Testis (tissue), 3 donors: ENCODE measurements around the gene COL5A2. TPM values are rescaled to one million over a fixed set of nuclear protein-coding genes. Genes with fewer than 3 reads are reported as not detected.

ENCODE experiments used
- DNase-seq: peaks from one replicate; pipeline ENCODE4 v3.0.0-alpha.2; 2019
- H3K27ac ChIP-seq, 2 donors: fragments of 200-600 bp; sonication (generic); one replicate each; pipeline ENCODE4 v1.5.1; 2019
- H3K27me3 ChIP-seq: fragments of 200-600 bp; sonication (generic); one replicate; pipeline ENCODE4 v1.5.1; 2019
- H3K36me3 ChIP-seq: fragments of 200-600 bp; sonication (generic); one replicate; pipeline ENCODE4 v1.5.1; 2017; ENCODE audit warnings: low read depth; ENCODE audit errors: missing control alignments
- H3K4me1 ChIP-seq: fragments of 200-600 bp; sonication (generic); one replicate; pipeline ENCODE4 v1.5.1; 2019
- H3K4me3 ChIP-seq, 2 donors: fragments of 200-600 bp; sonication (generic); one replicate each; pipeline ENCODE4 v1.5.1; 2017 to 2019
- H3K9me3 ChIP-seq: fragments of 200-600 bp; sonication (generic); one replicate; pipeline ENCODE4 v1.5.1; 2017
- CTCF ChIP-seq, 3 experiments: fragments of 450-650 bp in 2 of 3; fragments of 200-600 bp in 1 of 3; sonication (generic) in 1 of 3; IDR thresholded peaks; one replicate each; pipeline ENCODE4 v1.5.1; 2016 to 2019; ENCODE audit warnings: antibody characterized with exemption in 3 of 3, mild to moderate bottlenecking in 2 of 3, moderate library complexity in 1 of 3
- POLR2A ChIP-seq: fragments of 450-650 bp; IDR thresholded peaks from one replicate; pipeline ENCODE4 v1.6.1; 2017; ENCODE audit warnings: antibody characterized with exemption, mild to moderate bottlenecking, moderate library complexity
- WGBS, 2 donors: methylation state at CpG; one replicate each; pipeline ENCODE4 v1.1.5; 2018; 5-methylcytosine and 5-hydroxymethylcytosine counted together
- intact Hi-C: fragments of 100-400 bp; cut with DNase I; formaldehyde crosslinking; loops from one replicate; pipeline ENCODE4 v1.15.1; 2023; ENCODE audit warnings: low total_unique reads
- polyA plus RNA-seq: library from polyadenylated mRNA; stranded (reverse); fragments of 350-450 nt; fragmentation: Illumina TruSeq; extraction: RNeasy Lipid Tissue Mini Kit (QIAGEN cat#74804); gene quantifications from one replicate; pipeline ENCODE4 v1.2.3, GENCODE V29; 2014; ENCODE audit warnings: low read depth, low replicate concordance; ENCODE audit not compliant: insufficient read depth
- total RNA-seq, 2 donors: library from RNA; depleted of rRNA; stranded (reverse); fragments of >200 nt; gene quantifications; one replicate each; pipeline ENCODE4 v1.2.3, GENCODE V29; 2016

The COL5A2 gene
- total and polyA plus RNA-seq, 3 donors from 2014 or later = 12.9 to 24.7 (median 15.7) TPM

- no peaks in the 10 kb centered on the region for H3K36me3 ChIP-seq
- no peaks in the 10 kb centered on the region for H3K27me3 ChIP-seq
- WGBS, 2 donors = 77 to 91% methylated on average over 3 of the region's 3 CpGs
- H3K9me3 ChIP-seq = no peaks in the 10 kb centered on the region
- intact Hi-C loops = no loop called here
- no peaks in the 10 kb centered on the region for H3K4me1 ChIP-seq
- H3K27ac ChIP-seq = no peak overlapping the region
- no peak for DNase-seq
- no peak for TF ChIP-seq CTCF (IDR thresholded peaks at IDR 0.05)
- TF ChIP-seq POLR2A = no peak
- H3K4me3 ChIP-seq = no peak overlapping the region
These were observed 105.1 kb downstream of the COL5A2 start for GRCh38 chr2:189074506-189074905.

DNA sequence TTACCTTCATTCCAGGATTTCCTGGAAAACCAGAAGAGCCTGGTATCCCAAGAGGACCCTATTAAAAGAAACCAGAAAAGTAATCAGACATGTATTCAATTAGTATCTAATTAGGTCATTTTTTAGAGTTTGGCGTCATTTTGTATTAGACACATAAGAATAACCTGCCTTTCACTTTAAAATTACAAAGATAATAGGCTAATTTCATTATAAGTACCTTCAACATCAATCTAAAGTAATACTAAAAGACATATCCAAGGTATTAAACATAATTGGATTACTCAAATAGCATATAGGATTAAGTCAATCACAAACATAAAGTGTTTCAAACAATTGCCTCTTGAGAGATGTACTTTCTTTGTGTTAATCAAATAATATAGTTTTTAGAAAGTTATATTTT lies 107.5 kb downstream of the COL5A2 start:
- no peaks in the 10 kb centered on the region for H3K9me3 ChIP-seq
- no peak for DNase-seq
- H3K4me1 ChIP-seq = no peaks in the 10 kb centered on the region
- TF ChIP-seq CTCF (IDR thresholded peaks at IDR 0.05) = no peak
- no peak for TF ChIP-seq POLR2A
- 93 to 95% methylated on average over 1 of the region's 1 CpG for WGBS, 2 donors
- H3K36me3 ChIP-seq = no peaks in the 10 kb centered on the region
- no peaks in the 10 kb centered on the region for H3K27me3 ChIP-seq
- no peak overlapping the region for H3K4me3 ChIP-seq
- H3K27ac ChIP-seq = no peak overlapping the region
- intact Hi-C loops = no loop called here

DNA sequence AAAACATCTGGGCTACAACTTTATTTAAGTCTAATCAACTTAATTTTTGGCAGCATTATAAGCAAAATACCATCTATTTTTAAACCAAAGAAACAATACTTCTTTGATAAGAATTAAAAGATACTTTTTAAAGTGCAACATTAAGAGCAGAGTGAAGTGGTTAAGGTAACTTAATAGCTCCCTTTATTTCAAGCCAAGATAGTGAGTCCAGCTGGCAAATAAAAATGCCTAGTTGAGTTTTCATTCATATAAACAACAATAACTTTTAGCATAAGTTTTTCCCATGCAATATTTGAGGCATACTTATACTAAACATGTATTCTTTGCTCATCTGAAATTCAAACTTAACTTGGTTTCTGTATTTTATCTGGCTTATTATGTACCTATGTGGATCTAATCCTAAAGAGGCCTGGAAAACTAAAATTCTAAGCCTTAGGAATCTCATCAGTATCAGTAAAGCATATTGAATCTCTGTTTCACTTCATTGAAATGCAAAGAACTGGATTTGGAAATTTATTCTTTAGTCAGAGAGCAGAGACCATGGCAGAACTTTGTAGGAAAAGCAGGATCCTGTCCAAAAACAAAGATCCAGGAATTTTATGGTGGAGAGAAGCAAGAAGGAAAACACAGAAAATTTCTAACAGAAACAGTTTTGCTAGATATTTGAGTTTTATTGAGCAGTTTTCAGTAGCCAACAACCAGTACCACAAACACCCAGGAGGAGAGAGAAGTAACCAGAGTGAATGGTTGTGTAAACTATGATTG lies 109.5 kb downstream of the COL5A2 start:
- no peak for TF ChIP-seq POLR2A
- no peak for TF ChIP-seq CTCF (IDR thresholded peaks at IDR 0.05)
- no peak overlapping the region for H3K4me3 ChIP-seq
- no peaks in the 10 kb centered on the region for H3K4me1 ChIP-seq
- no peaks in the 10 kb centered on the region for H3K36me3 ChIP-seq
- intact Hi-C loops = no loop called here
- no peak overlapping the region for H3K27ac ChIP-seq
- no peaks in the 10 kb centered on the region for H3K9me3 ChIP-seq
- no peaks in the 10 kb centered on the region for H3K27me3 ChIP-seq
- no peak for DNase-seq

DNA sequence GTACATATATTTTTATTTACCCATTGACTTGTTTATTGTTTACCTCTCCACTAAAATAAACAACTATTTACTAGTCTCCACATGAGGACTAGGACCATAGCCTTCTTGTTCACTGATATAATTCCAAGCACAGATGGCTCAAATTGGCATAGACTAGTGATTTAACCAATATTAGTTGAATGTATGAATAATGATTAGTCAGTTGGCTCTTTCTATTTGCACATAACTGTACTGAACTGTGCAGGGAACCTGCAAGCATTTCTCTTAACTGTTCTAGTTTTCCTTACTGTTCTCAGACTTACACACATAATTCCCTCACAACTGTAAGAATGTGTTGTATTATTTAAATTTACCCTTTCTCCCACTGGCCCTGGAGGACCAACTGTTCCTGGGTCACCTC lies 113.5 kb downstream of the COL5A2 start:
- intact Hi-C loops = no loop called here
- no peaks in the 10 kb centered on the region for H3K9me3 ChIP-seq
- no peaks in the 10 kb centered on the region for H3K4me1 ChIP-seq
- no peaks in the 10 kb centered on the region for H3K27me3 ChIP-seq
- DNase-seq = no peak
- no peak overlapping the region for H3K4me3 ChIP-seq
- no peaks in the 10 kb centered on the region for H3K36me3 ChIP-seq
- TF ChIP-seq POLR2A = no peak
- TF ChIP-seq CTCF (IDR thresholded peaks at IDR 0.05) = no peak
- H3K27ac ChIP-seq = no peak overlapping the region

GRCh38 chr2:189060096-189060642 lies 119.4 kb downstream of the COL5A2 start:
- H3K36me3 ChIP-seq = no peaks in the 10 kb centered on the region
- H3K4me3 ChIP-seq = no peak overlapping the region
- intact Hi-C loops = no loop called here
- H3K9me3 ChIP-seq = no peaks in the 10 kb centered on the region
- H3K27me3 ChIP-seq = no peaks in the 10 kb centered on the region
- 78 to 86% methylated on average over 1 of the region's 1 CpG for WGBS, 2 donors
- TF ChIP-seq POLR2A = no peak
- no peak for TF ChIP-seq CTCF (IDR thresholded peaks at IDR 0.05)
- DNase-seq = no peak
- H3K27ac ChIP-seq = no peak overlapping the region
- no peaks in the 10 kb centered on the region for H3K4me1 ChIP-seq
